Erythroblast (primary cell): Measurements from ENCODE around the gene CAMK4.

ENCODE experiments used
- GATA1 ChIP-seq: IDR thresholded peaks from 2 replicates; pipeline ENCODE4 v1.6.1; 2011; ENCODE audit warnings: low read depth, mild to moderate bottlenecking, control low read depth, low read length, moderate library complexity
- POLR2A ChIP-seq: IDR thresholded peaks from 2 replicates; pipeline ENCODE4 v1.6.1; 2011; ENCODE audit warnings: mild to moderate bottlenecking, low read length

- TF ChIP-seq POLR2A (no peak), GATA1 (no peak)
Measured at GRCh38 chr5:111453295-111453694, 229.1 kb downstream of the CAMK4 start.
